Lung (tissue), 12 donors: Measurements from ENCODE around the gene SNTG2. TPM values are rescaled to one million over a fixed set of nuclear protein-coding genes. Genes with fewer than 3 reads are reported as not detected.
A peak's percentile ranks its signal among the peaks of the same experiment; 100 is the strongest.
"Not testable (repeated sequence)": the region's sequence is repeated elsewhere in the genome, so short reads cannot be mapped to it uniquely, and the experiment has no call there.

ENCODE experiments used
- ATAC-seq: fragments of 200-7000 bp; cut with Tn5 transposase; one replicate; pipeline ENCODE4 v1.9.1; 2020; ENCODE audit warnings: moderate number of reproducible peaks; ENCODE audit not compliant: insufficient read depth, low FRiP score
- DNase-seq, 3 donors: peaks; one replicate each; pipeline ENCODE4 v3.0.0-alpha.2; 2013 to 2017
- H3K27ac ChIP-seq, 2 donors: one replicate each; pipeline ENCODE4 v1.5.1; 2013; ENCODE audit warnings: mild to moderate bottlenecking in 2 of 2, moderate library complexity in 2 of 2, control low read depth in 1 of 2, inconsistent platforms in 1 of 2, low read depth in 1 of 2, low read length in 1 of 2
- H3K27me3 ChIP-seq, 3 donors: one replicate each; pipeline ENCODE4 v1.5.1; 2013; ENCODE audit warnings: low read length in 2 of 3; ENCODE audit not compliant: control insufficient read depth in 3 of 3, insufficient read depth in 3 of 3
- H3K36me3 ChIP-seq, 4 donors: one replicate each; pipeline ENCODE4 v1.5.1; 2013; ENCODE audit warnings: low read length in 4 of 4, mild to moderate bottlenecking in 1 of 4, moderate library complexity in 1 of 4; ENCODE audit not compliant: control insufficient read depth in 4 of 4, insufficient read depth in 4 of 4
- H3K4me1 ChIP-seq, 5 donors: one replicate each; pipeline ENCODE4 v1.5.1; 2013; ENCODE audit warnings: low read length in 5 of 5, mild to moderate bottlenecking in 2 of 5, moderate library complexity in 1 of 5; ENCODE audit not compliant: control insufficient read depth in 5 of 5, insufficient read depth in 5 of 5
- H3K4me3 ChIP-seq: one replicate; pipeline ENCODE4 v1.5.1; 2013; ENCODE audit warnings: mild to moderate bottlenecking, control low read depth, moderate library complexity
- H3K9ac ChIP-seq, 2 donors: one replicate each; pipeline ENCODE4 v1.5.1; 2013; ENCODE audit warnings: low read length in 2 of 2, control low read depth in 1 of 2; ENCODE audit not compliant: insufficient read depth in 1 of 2
- H3K9me3 ChIP-seq, 4 donors: one replicate each; pipeline ENCODE4 v1.5.1; 2013; ENCODE audit warnings: low read length in 3 of 4, mild to moderate bottlenecking in 1 of 4, moderate library complexity in 1 of 4; ENCODE audit not compliant: control insufficient read depth in 4 of 4, insufficient read depth in 3 of 4
- WGBS, 2 donors: extraction: QIAGEN DNeasy Blood & Tissue Kit; methylation state at CpG; one replicate each; pipeline ENCODE4 v1.1.7; 2013; 5-methylcytosine and 5-hydroxymethylcytosine counted together
- polyA plus RNA-seq, 2 donors: library from polyadenylated mRNA; stranded (reverse); fragments of 200-250 nt; gene quantifications; one replicate each; pipeline ENCODE4 v1.2.1, GENCODE V29; 2013
- total RNA-seq, 2 donors: library from RNA; depleted of rRNA in 1 of 2; stranded (reverse); fragments of >200 nt in 1 of 2; gene quantifications; one replicate each; pipeline ENCODE4 v1.2.1, GENCODE V29; 2014 to 2021
- TF ChIP-seq, protein P1 (sequence below): IDR thresholded peaks from 2 replicates; pipeline ENCODE4 v1.5.1; 2012; ENCODE audit warnings: mild to moderate bottlenecking; ENCODE audit errors: control extremely low read depth, extremely low read depth
- donor health status: control.
- donor health status: control.
- donor health status: Bipolar disorder and iron deficiency.
- donor health status: healthy.
- donor health status: DM: yes; HTN: yes; CAD: no.

SNTG2 gene
- total and polyA plus RNA-seq, 4 donors = 0.31 to 1.8 (median 1.2) TPM

DNA sequence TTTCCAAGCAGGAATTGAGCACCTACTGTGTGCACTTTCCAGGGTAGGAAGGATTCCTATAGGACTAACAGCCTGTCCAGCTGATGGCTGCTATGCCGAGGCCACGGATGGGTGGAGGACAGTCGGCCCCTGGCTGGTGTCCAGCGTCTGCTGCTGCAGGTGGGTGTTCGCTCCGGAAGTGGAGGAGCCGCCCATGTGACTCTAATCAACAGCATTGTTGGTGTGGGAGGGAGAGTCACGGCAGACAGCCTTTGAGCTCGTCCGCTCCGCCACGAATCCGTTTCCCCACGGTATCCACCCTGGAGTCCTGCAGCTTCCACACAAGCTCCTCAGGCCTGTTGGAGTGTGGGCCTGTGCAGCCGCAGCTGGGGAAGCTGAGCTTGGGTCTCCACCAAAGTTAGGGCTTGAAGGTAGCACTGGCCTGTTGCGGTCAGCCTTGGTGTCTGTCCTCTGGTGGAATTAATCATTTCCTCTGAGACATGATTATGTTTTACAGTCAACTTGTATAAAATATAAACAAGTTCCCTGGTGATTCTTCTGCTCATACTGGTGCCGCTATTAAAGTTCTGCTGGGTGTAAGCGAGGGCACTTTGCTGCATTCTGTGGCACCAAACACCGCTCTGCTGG is 276.7 kb downstream of the SNTG2 start:
- Histone ChIP-seq H3K4me3 (no peak overlapping the region), H3K9me3 (no peaks in the 10 kb centered on the region), H3K27ac (peak overlapping the region in 1 of 2 donors; percentile 17), H3K36me3 (no peaks in the 10 kb centered on the region), H3K27me3 (no peaks in the 10 kb centered on the region), H3K4me1 (peaks cover 0 to 12% (median 4%) of the 10 kb centered on the region in 5 donors), H3K9ac (no peak overlapping the region)
- DNase-seq = peak in 1 of 3 donors; percentile 23
- 66 to 86% methylated on average over 19 of the region's 19 CpGs for WGBS, 2 donors
- TF ChIP-seq, protein P1, sequence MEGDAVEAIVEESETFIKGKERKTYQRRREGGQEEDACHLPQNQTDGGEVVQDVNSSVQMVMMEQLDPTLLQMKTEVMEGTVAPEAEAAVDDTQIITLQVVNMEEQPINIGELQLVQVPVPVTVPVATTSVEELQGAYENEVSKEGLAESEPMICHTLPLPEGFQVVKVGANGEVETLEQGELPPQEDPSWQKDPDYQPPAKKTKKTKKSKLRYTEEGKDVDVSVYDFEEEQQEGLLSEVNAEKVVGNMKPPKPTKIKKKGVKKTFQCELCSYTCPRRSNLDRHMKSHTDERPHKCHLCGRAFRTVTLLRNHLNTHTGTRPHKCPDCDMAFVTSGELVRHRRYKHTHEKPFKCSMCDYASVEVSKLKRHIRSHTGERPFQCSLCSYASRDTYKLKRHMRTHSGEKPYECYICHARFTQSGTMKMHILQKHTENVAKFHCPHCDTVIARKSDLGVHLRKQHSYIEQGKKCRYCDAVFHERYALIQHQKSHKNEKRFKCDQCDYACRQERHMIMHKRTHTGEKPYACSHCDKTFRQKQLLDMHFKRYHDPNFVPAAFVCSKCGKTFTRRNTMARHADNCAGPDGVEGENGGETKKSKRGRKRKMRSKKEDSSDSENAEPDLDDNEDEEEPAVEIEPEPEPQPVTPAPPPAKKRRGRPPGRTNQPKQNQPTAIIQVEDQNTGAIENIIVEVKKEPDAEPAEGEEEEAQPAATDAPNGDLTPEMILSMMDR = no peak
- ATAC-seq = no peak

DNA sequence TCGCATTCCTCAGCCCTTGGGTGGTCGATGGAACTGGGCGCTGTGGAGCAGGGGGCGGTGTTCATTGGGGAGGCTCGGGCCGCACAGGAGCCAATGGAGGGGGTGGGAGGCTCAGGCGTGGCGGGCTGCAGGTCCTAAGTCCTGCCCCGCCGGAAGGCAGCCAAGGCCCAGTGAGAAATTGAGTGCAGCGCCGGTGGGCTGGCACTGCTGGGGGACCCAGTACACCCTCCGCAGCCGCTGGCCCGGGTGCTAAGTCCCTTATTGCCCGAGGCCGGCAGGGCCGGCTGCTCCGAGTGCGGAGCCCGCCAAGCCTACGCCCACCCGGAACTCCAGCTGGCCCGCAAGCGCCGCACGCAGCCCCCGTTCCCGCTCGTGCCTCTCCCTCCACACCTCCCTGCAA is 278.9 kb downstream of the SNTG2 start:
- H3K27me3 ChIP-seq, H3K9ac ChIP-seq, ATAC-seq, H3K36me3 ChIP-seq, H3K9me3 ChIP-seq, DNase-seq, H3K27ac ChIP-seq, H3K4me3 ChIP-seq: not testable (repeated sequence)
- 96% methylated on average over 21 to 30 of the region's 30 CpGs for WGBS, 2 donors
- H3K4me1 ChIP-seq = peaks cover 0 to 12% (median 4%) of the 10 kb centered on the region in 5 donors

DNA sequence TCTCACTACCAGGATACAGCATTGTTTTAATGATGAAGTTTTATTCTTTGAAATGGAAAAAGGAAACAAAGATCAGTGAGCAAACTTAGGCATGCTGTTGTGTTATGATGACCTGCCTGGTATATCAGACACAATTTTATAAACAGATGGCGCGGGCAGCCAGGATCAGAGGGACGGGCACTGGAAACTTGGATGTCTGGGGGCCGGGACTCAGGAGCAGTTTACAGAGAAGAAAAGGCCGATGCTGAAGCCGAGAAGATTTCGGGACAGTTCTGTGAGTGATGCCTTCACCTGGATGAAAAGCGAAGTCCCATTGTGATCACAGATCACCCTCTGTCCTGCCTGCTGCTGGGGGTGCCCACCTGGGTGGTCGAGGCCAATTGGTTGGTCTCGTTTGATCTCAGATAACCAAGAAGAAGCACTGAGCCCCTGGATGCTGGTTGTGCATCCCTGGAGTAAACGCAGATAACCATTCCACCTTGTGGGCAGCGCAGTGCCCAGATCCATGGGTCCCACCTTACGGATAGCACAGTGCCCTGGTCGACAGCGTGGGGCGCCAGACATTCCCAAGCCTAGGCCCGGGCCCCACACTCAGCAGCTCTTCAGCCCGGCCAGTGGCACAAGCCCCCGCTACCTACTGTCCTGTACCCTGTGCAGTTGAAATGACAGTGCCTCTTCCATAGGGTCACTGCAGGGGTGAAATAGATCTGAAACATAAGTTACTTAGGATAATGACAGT is 279.7 kb downstream of the SNTG2 start:
- Histone ChIP-seq H3K27ac (no peak overlapping the region), H3K4me1 (peaks cover 0 to 12% (median 4%) of the 10 kb centered on the region in 5 donors), H3K9me3 (no peaks in the 10 kb centered on the region), H3K9ac (no peak overlapping the region), H3K27me3 (no peaks in the 10 kb centered on the region), H3K4me3 (no peak overlapping the region), H3K36me3 (no peaks in the 10 kb centered on the region)
- WGBS, 2 donors = 90 to 96% methylated on average over 19 of the region's 19 CpGs
- DNase-seq (no peak), ATAC-seq (no peak)
- TF ChIP-seq, protein P1 = no peak

DNA sequence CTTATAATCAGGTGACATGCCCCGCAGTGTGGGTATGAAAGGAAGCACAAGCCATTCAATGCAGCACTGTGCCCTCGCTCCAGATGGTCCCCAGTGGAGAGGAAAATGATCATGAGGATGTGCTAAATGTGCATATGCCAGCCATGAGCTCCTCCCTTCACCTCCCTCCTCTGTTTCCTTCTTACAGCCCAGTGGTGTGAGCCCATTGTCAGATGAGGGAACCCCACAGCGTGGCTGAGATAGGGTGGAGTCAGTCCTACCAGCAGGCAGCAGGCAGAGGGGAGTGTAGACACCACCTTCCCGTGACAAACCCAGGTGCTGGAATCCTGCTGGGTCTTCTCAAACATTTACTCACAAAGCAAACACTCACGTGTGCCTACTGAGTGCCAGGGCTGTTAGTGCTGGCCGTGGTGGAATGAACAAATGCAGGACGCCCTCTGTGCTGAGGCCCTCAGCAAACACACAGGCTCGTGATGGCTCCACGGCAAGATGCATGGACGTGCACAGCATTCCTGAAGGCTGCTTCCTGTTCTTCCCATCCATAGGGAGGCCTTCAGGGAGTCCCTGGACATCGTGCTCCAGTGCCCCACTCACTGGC is 280.9 kb downstream of the SNTG2 start:
- 65 to 77% methylated on average over 11 of the region's 11 CpGs for WGBS, 2 donors
- Histone ChIP-seq H3K27ac (no peak overlapping the region), H3K27me3 (no peaks in the 10 kb centered on the region), H3K9ac (no peak overlapping the region), H3K36me3 (no peaks in the 10 kb centered on the region), H3K4me1 (peaks cover 0 to 11% (median 4%) of the 10 kb centered on the region in 5 donors), H3K4me3 (no peak overlapping the region), H3K9me3 (no peaks in the 10 kb centered on the region)
- TF ChIP-seq, protein P1 = no peak
- ATAC-seq (peak; percentile 41), DNase-seq (no peak)
